CD4-positive, alpha-beta T cell treated with Interleukin-21 for 1 hour (primary cell): ENCODE results near the gene CCNQ.
A peak's percentile ranks its signal among the peaks of the same experiment; 100 is the strongest.

Experiments used
- DNase-seq: peaks from one replicate; pipeline ENCODE4 v3.0.0-alpha.2; 2020

The CCNQ gene

DNA sequence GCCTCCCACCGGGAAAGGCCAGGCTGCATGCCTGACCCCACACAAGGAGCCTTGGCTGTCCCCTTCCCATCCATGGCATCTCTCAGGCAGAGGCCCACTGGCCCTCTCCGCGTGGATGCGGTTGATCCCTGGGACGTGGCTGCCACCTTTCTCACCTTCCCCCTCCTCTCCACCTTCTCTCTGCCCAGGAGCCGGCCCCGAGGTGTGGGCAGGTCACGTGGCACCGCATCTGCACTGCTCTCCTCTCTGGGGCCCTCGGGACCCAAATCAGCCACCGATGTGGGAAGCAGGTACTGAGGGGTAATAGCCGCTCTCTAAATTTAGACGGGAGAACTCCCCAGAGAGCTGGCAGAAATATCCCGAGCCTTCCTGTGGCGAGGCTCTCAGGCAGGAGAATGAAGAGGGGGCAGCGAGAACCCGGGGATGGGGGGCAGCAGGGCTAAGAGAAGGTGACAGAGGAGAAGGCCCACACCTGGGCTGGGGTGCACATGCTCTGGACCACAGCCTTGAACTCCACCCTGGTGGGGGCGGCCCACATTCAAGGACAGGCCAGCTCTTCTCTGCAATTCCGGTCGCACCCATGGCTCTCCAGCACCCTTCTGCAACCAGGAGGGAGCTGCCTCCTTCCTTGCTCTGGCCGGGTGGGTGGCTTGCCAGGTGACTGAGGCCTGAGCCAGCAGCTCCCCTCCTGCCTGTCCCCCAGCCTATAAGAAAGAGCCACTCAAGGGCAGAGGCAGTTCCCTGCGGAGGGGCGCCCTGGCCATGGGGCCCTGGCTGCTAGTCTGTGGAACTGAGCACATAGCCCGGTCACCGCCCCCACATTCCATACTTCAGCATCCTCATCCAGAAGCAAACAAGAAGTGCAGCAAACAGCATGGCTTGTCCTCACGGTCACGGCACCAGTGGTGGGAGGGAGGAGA lies 38.4 kb upstream of the CCNQ start:
- DNase-seq, result no peak

DNA sequence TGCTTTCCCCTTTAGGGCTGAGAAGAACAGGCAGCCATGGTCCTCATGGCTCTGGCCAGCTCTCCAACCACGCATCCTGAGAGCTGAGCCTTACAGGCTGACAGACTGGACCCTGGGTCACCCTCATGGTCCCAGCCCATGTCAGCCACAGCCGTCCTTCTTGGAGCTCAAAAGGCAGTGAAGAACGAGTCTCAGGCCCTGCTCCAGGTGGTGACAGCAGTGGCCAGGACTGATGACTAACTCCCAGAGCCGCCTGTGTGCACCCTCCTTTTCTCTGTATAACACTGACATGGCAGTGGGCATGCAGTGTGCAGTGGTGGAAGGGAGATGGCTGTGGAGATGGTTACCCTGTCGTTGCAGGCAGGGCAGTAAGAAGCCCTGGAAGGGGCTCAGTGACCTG lies 37.8 kb upstream of the CCNQ start:
- no peak for DNase-seq

DNA sequence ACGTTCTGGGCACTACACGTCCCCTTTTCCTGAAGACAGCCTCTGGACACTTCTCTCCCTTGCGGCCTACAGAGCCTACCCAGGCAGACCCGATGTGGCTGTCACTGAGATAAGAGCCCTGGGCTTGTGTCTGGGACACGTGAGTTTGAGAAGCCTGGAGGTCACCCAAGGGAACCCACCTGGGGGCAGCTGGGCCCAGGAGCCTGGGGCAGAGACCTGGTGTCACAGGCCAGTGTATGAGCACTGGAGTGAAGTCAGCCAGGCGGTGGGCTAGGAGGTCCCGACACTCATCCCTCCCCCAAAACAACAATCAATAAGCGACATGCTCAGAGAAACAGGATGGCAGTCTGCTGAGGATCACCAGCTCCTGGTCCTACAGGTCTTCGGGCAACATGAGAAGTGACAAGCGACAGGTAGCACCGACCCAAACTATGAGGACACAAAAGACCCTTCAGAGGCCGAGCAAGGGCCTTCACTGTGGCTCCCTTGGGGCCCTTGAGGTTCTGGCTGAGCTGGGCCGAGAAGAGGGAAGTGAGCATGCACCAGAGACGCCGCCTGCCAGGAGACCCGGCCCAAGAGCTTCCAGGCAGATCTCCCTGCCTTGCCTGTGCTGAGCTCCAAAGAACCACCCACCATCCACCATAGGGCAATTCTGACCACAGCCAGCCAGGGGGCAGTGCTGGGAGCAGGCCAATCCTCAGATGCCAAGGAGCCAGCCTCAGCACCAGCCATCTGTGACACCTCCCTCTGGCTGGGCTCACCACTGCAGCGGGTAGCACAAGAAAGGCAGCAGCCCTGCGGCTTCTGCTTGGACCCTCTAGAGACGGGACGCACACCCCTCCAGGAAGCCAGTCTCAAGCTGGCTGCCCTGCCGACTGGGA lies 37.1 kb upstream of the CCNQ start:
- peak; percentile 13 for DNase-seq

DNA sequence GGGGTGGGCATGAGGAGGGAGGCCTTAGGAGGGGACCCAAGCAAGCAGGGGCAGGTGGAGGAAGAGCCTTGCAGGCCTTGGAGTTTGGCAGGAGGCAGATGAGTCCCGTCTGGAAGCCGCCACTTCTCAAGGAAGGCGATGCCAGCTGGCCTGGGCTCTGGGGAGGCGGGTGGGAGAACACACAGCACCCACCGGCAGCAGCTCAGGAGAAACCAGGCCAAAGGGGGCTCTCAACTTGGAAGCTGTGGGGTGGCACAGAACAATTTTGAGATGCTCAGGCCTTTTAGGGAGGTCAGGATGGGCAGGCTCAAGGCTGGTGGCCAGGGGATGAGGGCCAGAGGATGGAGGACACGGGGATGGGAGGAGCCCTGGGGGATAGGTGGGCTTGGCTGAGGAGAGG lies 36.4 kb upstream of the CCNQ start:
- DNase-seq, result no peak

DNA sequence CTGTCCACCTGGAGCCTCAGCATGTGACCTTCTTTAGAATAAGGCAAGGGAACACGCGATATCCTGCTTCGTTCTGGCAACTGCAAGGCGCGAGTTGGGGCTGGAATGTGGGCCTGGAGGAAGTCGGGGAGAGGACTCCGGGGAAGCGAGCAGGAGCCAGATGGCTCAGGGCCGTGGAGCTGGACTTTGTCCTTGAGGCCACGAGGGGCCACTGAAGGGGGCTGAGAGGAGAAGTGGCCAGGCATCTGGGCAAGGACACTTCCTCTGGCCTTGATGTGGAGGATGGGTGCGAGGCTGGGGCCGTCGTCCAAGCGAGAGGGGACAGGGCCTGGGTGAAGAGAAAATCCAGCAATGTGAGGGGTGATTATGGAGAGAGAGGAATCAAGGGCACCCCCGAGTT lies 35.9 kb upstream of the CCNQ start:
- no peak for DNase-seq

DNA sequence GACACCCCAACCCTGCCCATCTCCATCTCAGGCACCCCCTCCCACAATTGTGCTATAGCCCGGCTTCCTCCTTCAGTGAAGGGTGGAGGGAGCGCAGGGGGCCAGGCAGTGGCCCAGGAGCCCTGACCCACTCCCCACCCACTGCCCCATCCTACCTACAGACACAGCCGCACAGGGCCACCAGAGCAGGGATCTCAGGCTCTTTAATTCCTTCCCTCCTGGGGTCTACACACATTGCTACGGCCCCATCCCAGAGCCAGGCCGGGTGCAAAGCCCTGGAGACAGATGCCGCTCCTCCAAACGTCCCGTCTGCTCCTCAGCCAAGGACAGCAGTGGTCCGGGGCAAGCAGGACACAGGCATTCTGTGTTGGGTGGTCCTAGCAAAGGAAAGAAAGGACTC lies 35.3 kb upstream of the CCNQ start:
- no peak for DNase-seq

DNA sequence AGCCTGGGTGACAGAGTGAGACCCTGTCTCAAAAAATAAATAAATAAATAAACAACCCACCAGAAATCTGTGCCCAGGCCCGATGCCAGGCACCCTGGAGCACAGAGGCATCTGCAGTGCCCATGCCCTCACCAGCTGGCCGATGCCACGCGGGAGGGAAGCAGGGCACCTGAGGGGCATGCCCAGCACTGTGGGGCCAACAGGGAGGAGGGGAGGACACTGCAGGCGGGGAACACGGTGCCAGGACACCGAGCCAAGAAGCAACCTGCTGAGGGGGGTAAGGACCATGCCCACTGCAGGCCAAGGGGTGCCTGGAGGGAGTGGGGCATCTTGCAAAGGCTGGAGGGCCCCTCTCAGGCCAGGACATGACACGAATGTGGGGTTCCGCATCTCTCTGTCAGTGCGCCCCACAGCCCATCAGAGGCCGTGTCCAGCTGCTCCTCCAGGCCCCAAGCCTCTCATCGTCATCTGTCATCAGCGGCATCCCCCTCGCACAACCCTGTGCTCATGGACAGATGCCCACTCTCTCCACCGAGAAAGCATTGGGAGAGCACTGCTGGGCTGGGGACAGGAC lies 34.8 kb upstream of the CCNQ start:
- DNase-seq, result no peak

DNA sequence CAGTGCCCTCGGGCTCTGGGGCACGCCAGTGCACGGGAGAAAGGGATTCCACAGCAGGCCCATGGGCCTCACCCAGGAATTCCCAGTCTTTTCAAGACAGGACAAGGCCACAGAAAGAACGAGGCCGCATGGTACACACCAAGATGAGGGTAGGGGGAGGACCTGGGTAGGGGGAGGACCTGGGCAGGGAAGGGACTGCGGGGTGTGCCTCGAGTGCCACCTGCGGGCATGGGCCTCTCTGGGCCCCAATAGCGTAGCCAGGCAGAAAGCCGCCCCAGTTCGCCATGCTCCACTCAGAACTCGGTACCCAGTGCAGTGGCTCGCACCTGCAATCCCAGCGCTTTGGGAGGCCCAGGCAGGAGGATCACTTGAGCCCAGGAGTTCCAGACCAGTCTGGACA lies 34.1 kb upstream of the CCNQ start:
- no peak for DNase-seq

DNA sequence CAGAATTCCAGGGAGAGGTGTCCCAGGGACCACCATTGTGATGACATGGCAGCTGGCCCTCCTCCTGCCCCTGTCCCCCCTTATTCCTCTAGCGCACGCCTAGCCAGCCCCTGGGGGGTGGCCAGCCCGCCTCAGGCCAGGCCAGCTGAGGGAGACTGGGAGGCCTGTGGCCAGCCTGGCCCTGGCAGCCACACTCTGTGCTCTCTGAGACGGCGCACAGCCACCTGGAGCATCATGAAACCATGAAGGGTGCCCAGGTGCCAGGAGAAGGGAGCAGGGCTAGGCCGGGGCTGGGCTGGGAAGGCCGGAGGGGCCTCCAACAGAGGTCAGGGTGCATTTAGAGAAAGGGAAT lies 33.6 kb upstream of the CCNQ start:
- no peak for DNase-seq

DNA sequence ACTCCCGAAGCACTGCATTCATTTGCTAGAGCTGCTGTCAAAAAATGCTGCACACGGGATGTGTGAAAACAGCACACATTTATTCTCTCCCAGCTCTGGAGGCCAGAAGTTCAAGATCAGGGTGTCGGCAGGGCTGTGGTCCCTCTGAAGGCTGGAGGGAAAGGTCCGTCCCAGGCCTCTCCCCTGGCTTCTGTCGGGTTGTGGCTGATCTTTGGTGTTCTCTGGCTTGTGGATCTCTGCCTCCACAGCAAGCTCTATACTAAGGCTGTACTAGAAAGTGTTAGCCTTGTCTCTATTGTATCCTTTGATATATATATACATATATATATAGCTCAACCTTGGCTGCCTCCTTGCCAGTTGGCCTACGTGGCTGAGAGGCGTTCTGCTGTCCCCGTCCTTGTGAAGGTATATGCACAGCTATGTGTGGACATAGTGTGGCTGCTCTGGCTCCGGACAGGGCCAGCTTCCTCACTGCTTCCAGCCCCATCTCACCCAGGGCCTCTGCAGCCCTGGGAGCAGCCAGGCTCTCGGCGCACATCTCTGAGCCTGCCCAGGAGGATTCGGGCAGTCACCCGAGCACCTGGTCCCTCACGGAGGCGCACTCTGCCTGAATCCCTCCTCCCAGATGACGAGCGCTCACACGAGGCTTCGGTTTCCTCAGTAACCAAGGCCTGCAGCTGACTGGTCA lies 33.1 kb upstream of the CCNQ start:
- no peak for DNase-seq

DNA sequence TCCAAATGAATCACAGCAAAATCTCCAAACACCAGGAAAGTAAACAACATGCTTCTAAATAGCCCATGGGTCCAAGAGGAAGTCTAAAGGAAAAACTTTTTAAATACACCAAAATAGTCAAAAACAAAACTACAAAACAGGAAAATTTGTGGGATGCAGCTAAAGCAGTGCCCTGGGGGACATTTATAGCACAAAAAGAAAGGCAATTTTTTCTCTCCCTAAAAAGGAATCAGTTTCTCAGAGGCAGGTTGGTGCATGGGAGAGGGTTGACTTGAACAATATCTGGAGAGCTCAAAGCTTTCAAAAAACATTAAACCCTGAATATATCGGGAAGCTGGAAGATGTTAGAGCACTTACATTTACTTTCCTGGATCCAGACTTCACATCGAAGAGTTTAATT lies 32.4 kb upstream of the CCNQ start:
- DNase-seq, result no peak

DNA sequence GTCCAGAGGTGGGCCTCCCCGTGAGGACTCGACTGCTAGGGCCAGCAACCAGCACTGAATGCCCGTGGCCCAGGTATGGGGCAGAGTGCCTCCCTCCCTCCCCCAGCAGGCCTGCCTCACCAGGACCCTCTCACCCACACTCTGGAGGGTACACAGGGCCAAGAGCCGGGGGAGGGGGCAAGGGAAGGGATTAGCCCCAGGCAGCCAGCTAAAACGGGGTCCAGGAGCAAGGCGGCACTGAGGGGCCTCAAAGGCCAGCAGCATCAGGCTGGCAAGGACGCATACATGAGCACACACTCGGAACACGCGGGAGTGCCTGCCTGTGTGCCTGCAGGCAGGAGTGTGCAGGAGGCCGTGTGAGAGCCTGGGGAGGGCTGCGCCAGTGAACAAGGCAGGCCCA lies 29.7 kb upstream of the CCNQ start:
- no peak for DNase-seq

DNA sequence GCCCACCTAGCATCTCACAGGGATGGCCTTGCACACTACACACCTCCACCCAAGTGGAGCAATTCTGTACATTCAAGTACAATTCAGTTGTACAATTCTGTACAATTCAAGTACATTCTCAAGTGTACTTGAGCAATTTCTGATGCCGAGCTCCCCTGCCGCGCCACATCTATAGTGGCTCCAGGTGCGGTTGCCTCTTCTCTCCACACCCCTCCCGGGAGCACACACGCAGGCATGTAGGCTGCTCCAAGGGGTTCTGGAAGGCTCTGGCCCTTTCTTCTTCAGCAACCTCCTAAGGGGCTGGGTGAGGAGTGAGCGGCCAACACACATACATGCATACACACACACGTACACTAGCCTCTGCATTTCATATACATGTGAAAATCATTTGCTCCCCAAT lies 29.2 kb upstream of the CCNQ start:
- no peak for DNase-seq

DNA sequence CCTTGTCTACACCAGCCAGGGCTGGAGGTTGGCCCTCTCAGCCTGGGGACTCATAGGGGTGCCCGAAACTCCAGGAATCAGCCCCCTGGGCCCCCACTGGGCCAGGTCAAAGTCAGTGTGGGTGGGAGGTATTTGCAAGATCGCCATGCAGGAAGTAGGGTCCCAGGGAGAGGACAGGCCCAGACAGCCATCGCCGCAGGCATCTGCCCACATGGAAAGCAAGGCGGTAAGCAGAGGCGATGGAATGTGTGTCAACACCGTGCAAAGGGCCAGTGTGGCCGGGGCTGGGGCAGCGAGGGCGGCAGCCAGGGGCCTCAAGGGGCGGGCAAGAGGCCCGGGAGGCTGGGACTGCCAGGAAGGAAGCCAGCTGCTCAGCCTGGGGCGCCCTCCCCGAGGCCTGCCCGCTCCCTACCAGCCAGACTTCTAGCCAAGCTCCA lies 28.8 kb upstream of the CCNQ start:
- no peak for DNase-seq

DNA sequence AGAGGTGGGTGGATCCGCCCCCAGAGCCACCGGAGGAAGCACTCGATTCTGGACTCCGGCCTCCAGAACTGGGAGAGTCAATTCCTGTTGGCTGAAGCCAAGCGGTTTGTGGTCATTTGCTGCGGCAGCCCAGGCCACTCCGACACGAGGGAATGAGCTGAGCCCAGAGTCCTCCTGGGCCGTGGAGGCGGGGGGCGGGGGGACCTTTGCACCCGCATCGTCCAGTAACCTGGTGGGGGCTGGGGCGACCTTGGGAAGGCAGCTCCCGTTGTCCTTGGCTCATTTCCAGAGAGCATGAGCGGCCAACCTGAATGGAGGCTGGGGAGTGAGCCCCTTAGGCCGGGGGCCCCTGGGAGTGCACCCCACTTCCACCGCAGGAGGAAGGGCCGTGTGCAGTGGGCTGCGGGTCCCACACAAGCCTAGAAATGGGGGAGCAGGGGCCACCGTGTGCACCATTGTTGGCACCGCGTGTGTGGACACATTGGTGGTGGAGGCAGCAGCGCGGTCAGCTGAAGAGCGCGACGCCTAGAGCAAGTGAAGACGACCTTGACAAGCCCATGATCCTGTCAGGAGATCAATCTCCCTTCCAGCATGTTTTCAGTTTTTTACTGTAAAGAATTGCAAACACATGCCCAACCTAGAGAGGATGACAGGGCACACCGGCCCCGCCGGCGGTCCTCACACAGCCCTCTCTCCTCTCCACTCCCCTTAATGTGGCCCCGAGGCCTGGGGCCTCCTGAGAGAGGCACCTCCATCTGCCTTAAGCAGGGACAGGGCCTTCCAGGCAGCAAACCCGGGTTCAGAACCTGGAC lies 28.1 kb upstream of the CCNQ start:
- no peak for DNase-seq

DNA sequence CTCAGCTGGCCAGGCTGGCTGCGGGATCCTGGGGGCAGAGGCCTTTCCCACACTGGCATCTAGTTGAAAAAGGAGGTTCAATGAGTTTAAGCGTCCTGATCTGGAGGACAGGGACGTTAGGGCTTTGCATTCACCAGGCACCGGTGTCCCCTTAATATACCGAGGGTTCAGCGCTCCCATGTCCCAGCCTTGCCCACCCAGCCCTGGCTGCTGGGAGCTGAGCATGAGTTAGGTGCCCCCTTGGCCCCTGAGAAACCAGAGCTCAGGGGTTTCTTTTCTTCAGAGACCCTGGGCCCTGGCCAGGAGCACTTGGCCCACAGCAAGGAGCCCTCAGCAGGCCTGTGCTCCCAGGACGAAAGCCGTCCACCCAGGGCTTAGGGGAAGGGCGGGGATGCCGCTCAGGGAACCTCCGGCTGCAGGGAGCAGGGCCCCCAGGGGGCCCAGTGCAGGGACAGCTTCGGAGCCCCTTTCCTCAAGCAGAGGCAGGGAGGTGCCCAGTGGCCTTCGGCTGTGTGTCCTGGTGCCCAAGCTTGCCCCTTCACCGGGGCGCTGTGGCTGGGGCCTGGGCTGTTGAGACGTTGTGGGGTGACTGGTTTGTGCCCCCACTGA lies 27.2 kb upstream of the CCNQ start:
- DNase-seq, result no peak

DNA sequence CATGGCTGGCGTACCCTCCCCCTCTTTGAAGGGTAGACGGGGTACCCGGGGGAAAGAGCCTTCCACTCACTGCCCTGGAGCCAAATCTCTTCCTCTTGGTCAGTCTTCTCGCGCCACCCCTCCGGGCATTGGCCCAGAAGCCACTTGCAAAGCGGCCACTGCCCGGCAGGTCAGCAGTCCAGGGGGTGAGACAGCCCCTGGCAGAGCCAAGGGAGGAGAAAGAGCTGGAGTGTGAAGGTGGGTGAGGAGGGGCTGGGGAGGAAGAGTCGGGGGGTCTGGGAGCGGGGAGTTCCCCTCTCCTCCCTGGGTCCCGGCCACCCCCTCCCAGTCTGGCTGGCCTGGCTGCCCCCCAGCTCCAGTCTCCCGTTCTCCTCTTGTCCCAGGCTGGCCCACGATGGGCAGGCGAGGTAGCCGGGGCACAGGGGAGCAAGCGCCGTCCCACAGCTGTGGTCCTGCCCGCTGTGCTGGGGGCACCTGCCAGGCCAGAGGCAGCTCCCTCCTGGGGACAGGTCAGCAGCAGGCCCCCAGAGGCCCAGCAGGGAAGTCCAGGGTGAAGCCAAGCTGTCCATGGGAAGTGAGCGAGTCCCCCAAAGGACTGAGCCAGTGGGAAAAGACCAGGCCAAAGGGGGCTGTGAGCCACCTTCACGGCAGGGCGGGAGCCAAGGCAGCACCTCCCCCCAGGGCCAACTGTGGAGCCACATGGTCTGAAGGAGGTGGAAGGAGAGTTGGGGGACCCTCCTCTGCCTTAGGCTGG lies 26.5 kb upstream of the CCNQ start:
- DNase-seq, result no peak

DNA sequence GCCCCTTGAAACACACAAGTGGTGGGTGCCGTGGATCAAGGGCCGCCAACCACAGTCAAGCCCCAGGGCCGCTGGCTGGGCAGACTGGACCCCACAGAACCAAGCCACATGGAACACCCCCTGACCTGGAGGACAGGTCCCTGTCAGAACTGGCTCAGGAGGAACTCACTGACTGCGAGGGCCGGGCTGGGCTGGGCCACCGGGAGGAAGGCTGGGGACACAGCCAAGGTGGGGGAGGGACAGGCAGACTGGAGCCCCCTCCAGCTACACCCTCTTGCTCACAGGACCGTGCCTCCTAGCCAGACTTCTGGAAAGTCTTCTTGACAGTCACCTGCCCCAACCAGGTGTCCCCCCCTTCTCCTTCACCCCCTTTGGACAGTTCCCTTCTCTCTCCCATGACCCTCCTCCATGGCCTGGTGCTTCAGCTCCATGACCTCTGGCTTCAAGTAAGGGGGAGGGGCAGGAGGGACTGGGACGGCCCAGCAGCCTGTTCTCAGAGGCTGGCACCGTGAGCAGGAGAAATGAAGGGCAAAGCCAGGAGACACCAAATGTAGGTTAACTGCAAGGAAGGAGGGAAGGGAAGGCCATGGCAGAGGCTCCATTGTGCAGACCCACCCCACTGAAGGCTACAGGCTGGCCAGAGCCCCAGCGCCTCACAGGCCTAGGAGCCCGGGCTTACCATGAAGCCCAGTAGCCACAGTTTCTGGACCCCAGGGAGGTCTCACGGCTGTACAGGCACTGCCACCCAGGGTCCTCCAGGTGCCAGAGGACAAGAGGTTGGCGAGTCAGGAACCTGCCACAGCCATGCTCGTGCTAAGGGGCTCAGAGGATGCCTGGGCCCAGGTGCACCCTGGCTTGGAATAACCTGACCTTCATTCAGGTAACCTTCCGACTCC lies 25.5 kb upstream of the CCNQ start:
- no peak for DNase-seq

DNA sequence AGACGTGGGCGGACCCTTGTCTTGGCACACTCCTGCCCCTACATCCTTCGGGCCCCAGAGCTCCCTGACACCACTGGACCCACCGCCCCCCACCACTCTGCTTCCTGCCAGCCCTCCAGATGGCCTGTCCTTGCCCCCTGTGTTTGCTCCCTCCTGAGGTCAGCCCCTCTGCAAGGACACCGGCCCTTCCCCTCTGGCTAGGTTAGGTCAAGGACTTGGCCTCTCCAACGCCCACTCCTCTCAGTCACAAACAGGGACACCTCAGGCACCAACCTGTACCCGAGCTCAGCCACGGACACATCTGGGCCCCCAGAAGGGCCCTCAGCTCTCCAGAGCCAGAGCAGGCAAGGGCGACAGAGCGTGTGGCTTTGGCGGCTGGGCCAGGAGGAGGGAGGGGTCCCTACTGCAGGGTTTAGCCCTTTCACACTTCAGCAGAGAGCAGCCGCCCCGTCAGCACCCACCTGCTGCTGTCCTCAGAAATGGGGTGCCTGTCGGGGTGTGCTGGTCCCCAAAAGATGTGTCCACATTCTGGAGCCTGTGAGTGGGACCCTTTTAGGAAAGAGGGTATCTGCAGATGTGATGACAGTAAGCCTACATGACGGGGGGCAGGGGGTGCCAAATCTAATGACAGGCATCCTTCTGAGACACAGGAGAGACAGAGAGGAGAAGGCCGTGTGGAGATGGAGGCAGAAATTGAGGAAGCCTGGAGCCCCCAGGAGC lies 24.5 kb upstream of the CCNQ start:
- DNase-seq, result no peak
